Raji (cell line): ENCODE data around the gene CDYL2.

Source experiments
- POLR2A ChIP-seq: IDR thresholded peaks from 2 replicates; pipeline ENCODE4 v1.6.1; 2011; ENCODE audit warnings: low read depth, low read length, control low read depth; ENCODE audit not compliant: insufficient read depth

CDYL2 gene

GRCh38 chr16:80704751-80705505 lies 99.5 kb downstream of the CDYL2 start:
- TF ChIP-seq POLR2A = no peak

GRCh38 chr16:80703131-80704071 lies 101.0 kb downstream of the CDYL2 start:
- no peak for TF ChIP-seq POLR2A

GRCh38 chr16:80702696-80703095 lies 101.7 kb downstream of the CDYL2 start:
- TF ChIP-seq POLR2A = no peak

- no peak for TF ChIP-seq POLR2A
Measured at GRCh38 chr16:80700558-80700957, 103.8 kb downstream of the CDYL2 start.

- TF ChIP-seq POLR2A = no peak
Measured at GRCh38 chr16:80695020-80695419, 109.4 kb downstream of the CDYL2 start.

- no peak for TF ChIP-seq POLR2A
Measured at GRCh38 chr16:80693553-80693952, 110.8 kb downstream of the CDYL2 start.

- TF ChIP-seq POLR2A = no peak
Measured at GRCh38 chr16:80692270-80692669, 112.1 kb downstream of the CDYL2 start.

- no peak for TF ChIP-seq POLR2A
Measured at GRCh38 chr16:80691111-80691741, 113.2 kb downstream of the CDYL2 start.

- no peak for TF ChIP-seq POLR2A
Measured at GRCh38 chr16:80689487-80689886, 114.9 kb downstream of the CDYL2 start.

GRCh38 chr16:80687606-80688005 lies 116.8 kb downstream of the CDYL2 start:
- TF ChIP-seq POLR2A = no peak

- TF ChIP-seq POLR2A = no peak
Measured at GRCh38 chr16:80684906-80685305, 119.5 kb downstream of the CDYL2 start.

GRCh38 chr16:80684136-80684765 lies 120.1 kb downstream of the CDYL2 start:
- TF ChIP-seq POLR2A = no peak

GRCh38 chr16:80683646-80684045 lies 120.8 kb downstream of the CDYL2 start:
- TF ChIP-seq POLR2A = no peak

- TF ChIP-seq POLR2A = no peak
Measured at GRCh38 chr16:80682421-80683070, 121.9 kb downstream of the CDYL2 start.

- TF ChIP-seq POLR2A = no peak
Measured at GRCh38 chr16:80681436-80681835, 123.0 kb downstream of the CDYL2 start.

GRCh38 chr16:80680839-80681238 lies 123.6 kb downstream of the CDYL2 start:
- TF ChIP-seq POLR2A = no peak
